DOHH2 (cell line): ENCODE results near the gene SHISA5.

Experiments used
- H3F3A ChIP-seq: fragments of 200-600 bp; sonication (generic), shearing (Covaris generic); 2 replicates; pipeline ENCODE4 v1.6.0; 2016; ENCODE audit warnings: antibody characterized with exemption, mild to moderate bottlenecking; ENCODE audit not compliant: control insufficient read depth, insufficient read depth
- H3K27ac ChIP-seq: fragments of 200-600 bp; sonication (generic); 2 replicates; pipeline ENCODE4 v1.5.1; 2014; ENCODE audit warnings: low read depth, mild to moderate bottlenecking, low read length, moderate library complexity
- H3K27me3 ChIP-seq: fragments of 200-600 bp; sonication (generic); 2 replicates; pipeline ENCODE4 v1.6.1; 2014; ENCODE audit warnings: mild to moderate bottlenecking, low read length, mixed read lengths; ENCODE audit not compliant: control insufficient read depth
- H3K36me3 ChIP-seq: fragments of 200-600 bp; sonication (generic); 2 replicates; pipeline ENCODE4 v1.6.1; 2014; ENCODE audit warnings: mild to moderate bottlenecking, low read length, moderate library complexity, mixed read lengths; ENCODE audit not compliant: control insufficient read depth
- H3K4me1 ChIP-seq: fragments of 200-600 bp; sonication (generic); 2 replicates; pipeline ENCODE4 v1.6.1; 2014; ENCODE audit warnings: mild to moderate bottlenecking, low read length, mixed read lengths; ENCODE audit not compliant: control insufficient read depth
- H3K4me2 ChIP-seq: fragments of 200-600 bp; sonication (generic); 2 replicates; pipeline ENCODE4 v1.6.0; 2014; ENCODE audit warnings: mild to moderate bottlenecking, low read length, moderate library complexity
- H3K4me3 ChIP-seq: fragments of 200-600 bp; sonication (generic); 2 replicates; pipeline ENCODE4 v1.5.1; 2014; ENCODE audit warnings: mild to moderate bottlenecking, low read length, mixed read lengths
- H3K79me2 ChIP-seq: fragments of 200-600 bp; sonication (generic); 2 replicates; pipeline ENCODE4 v1.6.1; 2014; ENCODE audit warnings: mild to moderate bottlenecking, low read length, mixed read lengths; ENCODE audit not compliant: control insufficient read depth
- H3K9me2 ChIP-seq: fragments of 200-600 bp; sonication (generic); replicated peaks from 2 replicates; pipeline ENCODE4 v1.6.1; 2014; ENCODE audit warnings: mild to moderate bottlenecking, low read length, mixed read lengths; ENCODE audit not compliant: control insufficient read depth
- H3K9me3 ChIP-seq: fragments of 200-600 bp; sonication (generic); 2 replicates; pipeline ENCODE4 v1.6.1; 2014; ENCODE audit warnings: antibody characterized with exemption, low read length, mixed read lengths; ENCODE audit not compliant: control insufficient read depth, insufficient read depth
- H4K20me1 ChIP-seq: fragments of 200-600 bp; sonication (generic); 2 replicates; pipeline ENCODE4 v1.6.0; 2014; ENCODE audit warnings: low read depth, mild to moderate bottlenecking, antibody characterized with exemption, low read length, moderate library complexity; ENCODE audit not compliant: control insufficient read depth, insufficient read depth
- EZH2phosphoT487 ChIP-seq: fragments of 200-600 bp; sonication (generic); IDR thresholded peaks from 2 replicates; pipeline ENCODE4 v1.6.1; 2017; ENCODE audit warnings: borderline replicate concordance, mild to moderate bottlenecking, antibody characterized with exemption, low read length, moderate library complexity, mixed read lengths
- TF ChIP-seq, protein P1 (sequence below): fragments of 200-600 bp; sonication (generic); IDR thresholded peaks from one replicate; pipeline ENCODE4 v1.5.1; 2014; ENCODE audit warnings: antibody characterized with exemption, mild to moderate bottlenecking, low read depth, low read length; ENCODE audit not compliant: poor library complexity, severe bottlenecking

Gene SHISA5

DNA sequence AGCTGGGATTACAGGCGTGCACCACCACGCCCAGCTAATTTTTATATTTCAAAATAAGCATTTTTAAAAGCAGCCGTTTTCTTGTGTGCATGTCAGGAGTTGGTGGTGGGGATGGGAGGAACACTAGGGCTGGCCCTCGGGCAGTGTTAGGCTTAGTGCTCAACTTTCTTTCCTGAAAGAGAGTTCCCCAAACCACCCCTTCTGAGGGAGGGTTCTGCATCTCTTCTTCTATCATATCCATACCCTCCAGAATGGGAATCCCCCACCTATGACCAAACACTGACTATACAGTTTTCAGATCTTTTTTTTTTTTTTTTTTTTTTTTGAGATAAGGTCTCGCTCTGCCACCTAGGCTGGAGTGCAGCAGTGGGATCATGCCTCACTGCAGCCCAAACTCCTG, 40.2 kb upstream of the SHISA5 start:
- Histone ChIP-seq H3K27me3 (no peaks in the 10 kb centered on the region), H3F3A (no peaks in the 10 kb centered on the region), H3K36me3 (peaks cover 43% of the 10 kb centered on the region), H3K4me3 (no peak overlapping the region), H3K27ac (no peak overlapping the region), H3K4me1 (no peaks in the 10 kb centered on the region), H3K9me2 (no peaks in the 10 kb centered on the region), H3K9me3 (no peaks in the 10 kb centered on the region), H4K20me1 (no peaks in the 10 kb centered on the region), H3K4me2 (no peak overlapping the region), H3K79me2 (no peaks in the 10 kb centered on the region)
- no peak for TF ChIP-seq EZH2phosphoT487
- TF ChIP-seq, protein P1, sequence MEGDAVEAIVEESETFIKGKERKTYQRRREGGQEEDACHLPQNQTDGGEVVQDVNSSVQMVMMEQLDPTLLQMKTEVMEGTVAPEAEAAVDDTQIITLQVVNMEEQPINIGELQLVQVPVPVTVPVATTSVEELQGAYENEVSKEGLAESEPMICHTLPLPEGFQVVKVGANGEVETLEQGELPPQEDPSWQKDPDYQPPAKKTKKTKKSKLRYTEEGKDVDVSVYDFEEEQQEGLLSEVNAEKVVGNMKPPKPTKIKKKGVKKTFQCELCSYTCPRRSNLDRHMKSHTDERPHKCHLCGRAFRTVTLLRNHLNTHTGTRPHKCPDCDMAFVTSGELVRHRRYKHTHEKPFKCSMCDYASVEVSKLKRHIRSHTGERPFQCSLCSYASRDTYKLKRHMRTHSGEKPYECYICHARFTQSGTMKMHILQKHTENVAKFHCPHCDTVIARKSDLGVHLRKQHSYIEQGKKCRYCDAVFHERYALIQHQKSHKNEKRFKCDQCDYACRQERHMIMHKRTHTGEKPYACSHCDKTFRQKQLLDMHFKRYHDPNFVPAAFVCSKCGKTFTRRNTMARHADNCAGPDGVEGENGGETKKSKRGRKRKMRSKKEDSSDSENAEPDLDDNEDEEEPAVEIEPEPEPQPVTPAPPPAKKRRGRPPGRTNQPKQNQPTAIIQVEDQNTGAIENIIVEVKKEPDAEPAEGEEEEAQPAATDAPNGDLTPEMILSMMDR = no peak

DNA sequence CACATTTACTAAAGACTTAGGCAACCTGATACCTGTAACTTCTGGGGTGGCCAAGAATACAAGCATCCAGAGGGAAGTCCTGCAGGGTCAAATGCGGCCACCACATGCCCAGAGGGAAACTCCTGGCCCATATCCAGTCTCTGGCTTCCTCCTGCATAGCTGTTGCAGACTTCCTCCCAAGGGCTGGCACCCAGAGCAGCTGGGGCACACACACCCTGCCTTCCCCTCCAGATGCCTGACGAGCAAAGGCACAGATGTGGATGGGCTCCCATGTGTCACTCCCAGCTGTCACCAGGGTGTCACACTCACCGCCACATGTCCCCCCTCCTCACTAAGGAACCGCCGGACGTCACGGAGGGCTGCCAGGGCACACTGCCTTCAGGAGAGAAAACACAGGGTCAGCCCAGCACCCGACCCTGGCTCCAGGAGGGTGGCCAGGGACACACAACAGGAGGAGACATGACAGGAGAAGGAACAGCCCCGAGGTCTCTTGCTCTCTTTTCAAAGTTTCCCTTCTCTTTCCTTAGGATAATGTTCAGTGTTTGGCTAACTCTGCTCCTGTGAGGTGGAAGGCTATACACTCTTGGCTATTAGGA, 39.4 kb upstream of the SHISA5 start:
- no peaks in the 10 kb centered on the region for H3F3A ChIP-seq
- no peaks in the 10 kb centered on the region for H3K4me1 ChIP-seq
- H3K27me3 ChIP-seq = no peaks in the 10 kb centered on the region
- TF ChIP-seq, protein P1 = no peak
- no peak for TF ChIP-seq EZH2phosphoT487
- no peak overlapping the region for H3K4me3 ChIP-seq
- H3K27ac ChIP-seq = no peak overlapping the region
- H4K20me1 ChIP-seq = no peaks in the 10 kb centered on the region
- no peaks in the 10 kb centered on the region for H3K9me3 ChIP-seq
- H3K9me2 ChIP-seq = no peaks in the 10 kb centered on the region
- no peaks in the 10 kb centered on the region for H3K79me2 ChIP-seq
- H3K36me3 ChIP-seq = peaks cover 43% of the 10 kb centered on the region
- no peak overlapping the region for H3K4me2 ChIP-seq

DNA sequence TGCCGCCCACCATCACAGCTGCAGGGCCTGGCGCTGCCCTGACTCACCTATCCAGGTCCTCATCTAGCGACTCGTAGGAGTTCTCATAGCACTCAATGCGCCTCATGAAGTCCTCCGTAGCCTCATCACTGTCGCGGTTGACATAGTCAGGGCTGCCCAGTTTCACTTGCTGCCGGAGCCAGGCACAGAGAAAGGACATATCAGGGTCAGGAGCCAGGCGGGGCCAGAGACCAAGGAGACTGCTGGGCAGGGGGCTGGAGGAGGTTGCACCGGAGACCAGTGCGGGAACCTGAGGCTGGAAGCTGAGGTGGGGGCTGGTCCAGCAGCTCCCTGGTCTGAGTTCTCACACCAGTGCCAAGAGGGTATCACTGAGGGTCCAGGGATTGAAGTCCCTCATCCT, 34.5 kb upstream of the SHISA5 start:
- Histone ChIP-seq H3K9me2 (no peaks in the 10 kb centered on the region), H4K20me1 (no peaks in the 10 kb centered on the region), H3K36me3 (peaks cover 51% of the 10 kb centered on the region), H3K27ac (no peak overlapping the region), H3K4me1 (no peaks in the 10 kb centered on the region), H3K4me3 (no peak overlapping the region), H3K4me2 (no peak overlapping the region), H3K27me3 (no peaks in the 10 kb centered on the region), H3K79me2 (no peaks in the 10 kb centered on the region), H3K9me3 (no peaks in the 10 kb centered on the region), H3F3A (no peaks in the 10 kb centered on the region)
- TF ChIP-seq, protein P1 = no peak
- no peak for TF ChIP-seq EZH2phosphoT487

DNA sequence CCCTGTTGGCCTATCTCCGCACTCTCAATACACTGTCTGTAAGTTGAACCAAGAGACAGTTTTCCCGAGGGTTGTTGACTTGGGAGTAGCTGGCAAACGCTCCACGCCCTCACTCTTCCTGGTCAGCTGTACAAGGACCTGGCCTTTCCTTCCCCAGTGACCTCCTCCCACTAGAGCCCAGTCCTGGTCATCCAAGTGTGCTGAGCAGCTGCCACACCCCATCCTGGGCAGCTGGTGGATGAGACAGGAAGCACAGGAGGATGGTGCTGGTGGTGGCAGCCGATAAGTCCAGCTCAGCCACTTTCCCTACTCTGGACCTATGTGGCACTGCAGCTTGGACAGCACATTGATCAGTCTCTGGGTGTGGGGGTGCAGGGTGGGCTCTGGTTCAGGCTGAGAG, 32.8 kb upstream of the SHISA5 start:
- no peak overlapping the region for H3K27ac ChIP-seq
- H3K36me3 ChIP-seq = peaks cover 62% of the 10 kb centered on the region
- H3F3A ChIP-seq = no peaks in the 10 kb centered on the region
- H3K4me3 ChIP-seq = no peak overlapping the region
- no peak overlapping the region for H3K4me2 ChIP-seq
- no peaks in the 10 kb centered on the region for H4K20me1 ChIP-seq
- no peaks in the 10 kb centered on the region for H3K79me2 ChIP-seq
- no peaks in the 10 kb centered on the region for H3K9me2 ChIP-seq
- H3K9me3 ChIP-seq = no peaks in the 10 kb centered on the region
- H3K4me1 ChIP-seq = no peaks in the 10 kb centered on the region
- H3K27me3 ChIP-seq = no peaks in the 10 kb centered on the region
- TF ChIP-seq, protein P1 = no peak
- no peak for TF ChIP-seq EZH2phosphoT487
